ENCODE data around the gene DEFB128. TPM values are rescaled to one million over a fixed set of nuclear protein-coding genes. Genes with fewer than 3 reads are reported as not detected.
"Not testable (repeated sequence)": the region's sequence is repeated elsewhere in the genome, so short reads cannot be mapped to it uniquely, and the experiment has no call there.

DEFB128 gene
- total RNA-seq, 3 donors from 2014 or later = not detected

- H3K9me3 ChIP-seq = no peaks in the 10 kb centered on the region
- no peak within 1 kb of the TSS for H3K4me3 ChIP-seq
- intact Hi-C loops (cut with DNase I; ENCODE audit: low total_unique reads) = no loop called here
- no peaks in the 10 kb centered on the region for H3K36me3 ChIP-seq
- TF ChIP-seq POLR2A (IDR thresholded peaks at IDR 0.05) (no peak), CTCF (IDR thresholded peaks at IDR 0.05) (no peak), POLR2AphosphoS5 (IDR thresholded peaks at IDR 0.05) (no peak)
- H3K27ac ChIP-seq = no peak within 1 kb of the TSS
- no peaks in the 10 kb centered on the region for H3K4me1 ChIP-seq
- no peak for DNase-seq (ENCODE audit: low spot score in 2 of 2)
- H3K27me3 ChIP-seq = no peaks in the 10 kb centered on the region
Measured at GRCh38 chr20:226958-227357, 37.4 kb upstream of the DEFB128 start, which contains the start of gene DEFB129. Gene DEFB129 (plus strand): TSS chr20:227258. CDS start chr20:227289, 31 bp downstream.

- H3K9me3 ChIP-seq; H3K4me3 ChIP-seq; H3K36me3 ChIP-seq; intact Hi-C loops (cut with DNase I; ENCODE audit: low total_unique reads); H3K27ac ChIP-seq; H3K4me1 ChIP-seq; H3K27me3 ChIP-seq; DNase-seq (ENCODE audit: low spot score in 2 of 2): not testable (repeated sequence)
Measured at GRCh38 chr20:225879-226278, 36.4 kb upstream of the DEFB128 start.

GRCh38 chr20:221258-221830 is 31.8 kb upstream of the DEFB128 start:
- H3K36me3 ChIP-seq = no peaks in the 10 kb centered on the region
- intact Hi-C loops (cut with DNase I; ENCODE audit: low total_unique reads) = no loop called here
- DNase-seq (ENCODE audit: low spot score in 2 of 2) = no peak
- H3K27me3 ChIP-seq = peaks cover 0 to 11% of the 10 kb centered on the region in 2 donors
- TF ChIP-seq POLR2A (IDR thresholded peaks at IDR 0.05) (no peak), CTCF (IDR thresholded peaks at IDR 0.05) (no peak), POLR2AphosphoS5 (IDR thresholded peaks at IDR 0.05) (no peak)
- no peaks in the 10 kb centered on the region for H3K9me3 ChIP-seq
- no peak overlapping the region for H3K27ac ChIP-seq
- no peaks in the 10 kb centered on the region for H3K4me1 ChIP-seq
- no peak overlapping the region for H3K4me3 ChIP-seq

GRCh38 chr20:219290-220115 is 30.0 kb upstream of the DEFB128 start:
- no peak overlapping the region for H3K27ac ChIP-seq
- intact Hi-C loops (cut with DNase I; ENCODE audit: low total_unique reads) = no loop called here

GRCh38 chr20:217266-217665 is 27.8 kb upstream of the DEFB128 start:
- no peak for DNase-seq (ENCODE audit: low spot score in 2 of 2)
- TF ChIP-seq CTCF (IDR thresholded peaks at IDR 0.05) = no peak
- TF ChIP-seq POLR2AphosphoS5 (IDR thresholded peaks at IDR 0.05) = no peak
- no peak for TF ChIP-seq POLR2A (IDR thresholded peaks at IDR 0.05)
- H3K9me3 ChIP-seq = no peaks in the 10 kb centered on the region
- no peak overlapping the region for H3K4me3 ChIP-seq
- intact Hi-C loops (cut with DNase I; ENCODE audit: low total_unique reads) = no loop called here
- H3K36me3 ChIP-seq = no peaks in the 10 kb centered on the region
- no peak overlapping the region for H3K27ac ChIP-seq
- no peaks in the 10 kb centered on the region for H3K4me1 ChIP-seq
- H3K27me3 ChIP-seq = peaks cover 0 to 11% of the 10 kb centered on the region in 2 donors

More at GRCh38 chr20:219290-220115, 30.0 kb upstream of the DEFB128 start:
- no peaks in the 10 kb centered on the region for H3K36me3 ChIP-seq
- no peaks in the 10 kb centered on the region for H3K4me1 ChIP-seq
- no peaks in the 10 kb centered on the region for H3K9me3 ChIP-seq
- TF ChIP-seq CTCF (IDR thresholded peaks at IDR 0.05) (no peak), POLR2A (IDR thresholded peaks at IDR 0.05) (no peak), POLR2AphosphoS5 (IDR thresholded peaks at IDR 0.05) (no peak)
- DNase-seq (ENCODE audit: low spot score in 2 of 2) = no peak
- H3K27me3 ChIP-seq = peaks cover 0 to 11% of the 10 kb centered on the region in 2 donors
- no peak overlapping the region for H3K4me3 ChIP-seq
